ENCODE data around the gene TARS3.

DNA sequence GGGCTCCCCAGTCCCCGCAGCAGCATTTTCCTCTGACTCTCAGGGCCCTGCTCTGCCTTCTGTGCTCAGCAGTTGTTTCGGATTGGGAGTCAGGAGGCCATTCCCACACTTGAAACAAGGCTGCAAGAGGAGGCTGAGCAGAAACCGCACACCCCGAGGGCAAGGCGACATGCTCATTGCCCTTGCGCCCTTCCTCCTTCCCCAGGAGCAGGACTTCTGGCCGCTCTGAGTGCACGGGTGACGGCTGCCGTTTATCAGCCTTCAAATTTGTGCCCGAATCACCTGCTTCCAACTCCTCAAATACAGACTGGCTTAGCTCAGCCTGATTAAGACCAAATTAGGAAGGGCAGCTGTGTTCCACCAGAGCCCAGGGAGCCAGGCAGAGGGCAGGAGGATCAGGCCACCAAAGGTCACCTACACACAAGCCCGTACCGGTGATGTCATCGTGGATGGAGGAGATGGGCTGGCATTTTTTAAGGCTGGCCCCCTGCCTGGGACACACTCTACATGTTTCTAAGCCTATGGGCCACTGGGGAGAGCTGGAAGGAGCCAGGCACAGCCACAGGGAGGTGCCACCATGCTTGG, 110.2 kb downstream of the TARS3 start:
- TF ChIP-seq CTCF (IDR thresholded peaks at IDR 0.05) (no peak), POLR2A (IDR thresholded peaks at IDR 0.05) (no peak)

Data from heart left ventricle (tissue), 13 donors.